HG03175 (cell line): ENCODE results near the gene METTL1.

Experiments used
- ATAC-seq: cut with Tn5 transposase; IDR thresholded peaks from one replicate; pipeline ENCODE4 v1.9.1; 2021; ENCODE audit warnings: mild to moderate bottlenecking, moderate library complexity; ENCODE audit not compliant: unreplicated experiment

The METTL1 gene

DNA sequence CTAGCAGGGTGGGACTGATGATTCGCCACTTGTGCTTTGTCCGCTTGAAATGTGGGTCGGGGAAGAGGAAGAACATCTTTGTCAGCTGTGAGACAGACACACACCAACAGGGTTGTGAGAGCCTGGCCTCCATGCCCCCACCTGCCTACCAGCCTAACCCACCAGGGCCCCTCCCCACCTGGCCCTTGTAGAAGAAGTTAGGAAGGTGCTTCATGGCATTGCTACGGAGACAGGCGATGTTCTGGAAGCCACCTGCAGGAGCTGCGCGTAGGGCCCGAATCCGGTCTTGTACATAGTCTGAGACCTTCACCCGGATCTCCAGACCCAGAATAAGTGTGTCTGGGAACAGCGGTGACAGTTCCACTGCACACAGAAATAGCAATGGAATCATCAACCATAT, 2.3 kb downstream of the METTL1 start:
- ATAC-seq: no peak

DNA sequence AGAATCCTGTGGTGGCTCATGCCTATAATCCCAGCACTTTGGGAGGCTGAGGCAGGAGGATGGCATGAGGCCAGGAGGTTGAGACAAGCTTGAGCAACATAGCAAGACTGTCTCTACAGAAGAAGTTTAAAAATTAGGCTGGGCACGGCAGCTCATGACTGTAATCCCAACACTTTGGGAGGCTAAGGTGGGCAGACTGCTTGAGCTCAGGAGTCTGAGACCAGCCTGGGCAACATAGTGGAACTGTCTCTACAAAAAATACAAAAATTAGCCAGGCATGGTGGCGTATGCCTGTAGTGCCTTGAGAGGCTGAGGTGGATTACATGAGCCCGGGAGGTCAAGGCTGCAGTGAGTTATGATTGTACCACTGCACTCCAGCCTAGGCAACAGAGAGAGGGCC, 4.0 kb downstream of the METTL1 start:
- no peak for ATAC-seq

DNA sequence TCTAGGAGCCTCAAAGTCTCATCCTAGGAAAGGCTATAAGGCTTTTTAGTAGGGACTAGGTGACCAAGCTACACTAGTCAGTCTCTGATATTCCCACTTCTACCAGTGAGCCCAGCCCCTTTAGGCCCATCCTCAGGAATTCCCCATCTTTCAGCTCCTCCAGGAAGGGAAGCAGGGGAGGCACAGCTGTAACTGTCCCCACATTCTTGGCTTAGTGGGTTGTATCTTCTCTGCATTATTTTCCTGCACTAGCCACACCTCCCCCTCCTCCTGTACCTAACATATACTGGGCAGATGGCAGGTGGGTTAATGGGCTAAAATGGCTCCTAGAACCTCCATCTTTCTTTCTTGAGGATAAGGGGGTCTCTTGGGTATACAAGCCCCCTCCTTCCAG, 4.6 kb downstream of the METTL1 start:
- no peak for ATAC-seq

DNA sequence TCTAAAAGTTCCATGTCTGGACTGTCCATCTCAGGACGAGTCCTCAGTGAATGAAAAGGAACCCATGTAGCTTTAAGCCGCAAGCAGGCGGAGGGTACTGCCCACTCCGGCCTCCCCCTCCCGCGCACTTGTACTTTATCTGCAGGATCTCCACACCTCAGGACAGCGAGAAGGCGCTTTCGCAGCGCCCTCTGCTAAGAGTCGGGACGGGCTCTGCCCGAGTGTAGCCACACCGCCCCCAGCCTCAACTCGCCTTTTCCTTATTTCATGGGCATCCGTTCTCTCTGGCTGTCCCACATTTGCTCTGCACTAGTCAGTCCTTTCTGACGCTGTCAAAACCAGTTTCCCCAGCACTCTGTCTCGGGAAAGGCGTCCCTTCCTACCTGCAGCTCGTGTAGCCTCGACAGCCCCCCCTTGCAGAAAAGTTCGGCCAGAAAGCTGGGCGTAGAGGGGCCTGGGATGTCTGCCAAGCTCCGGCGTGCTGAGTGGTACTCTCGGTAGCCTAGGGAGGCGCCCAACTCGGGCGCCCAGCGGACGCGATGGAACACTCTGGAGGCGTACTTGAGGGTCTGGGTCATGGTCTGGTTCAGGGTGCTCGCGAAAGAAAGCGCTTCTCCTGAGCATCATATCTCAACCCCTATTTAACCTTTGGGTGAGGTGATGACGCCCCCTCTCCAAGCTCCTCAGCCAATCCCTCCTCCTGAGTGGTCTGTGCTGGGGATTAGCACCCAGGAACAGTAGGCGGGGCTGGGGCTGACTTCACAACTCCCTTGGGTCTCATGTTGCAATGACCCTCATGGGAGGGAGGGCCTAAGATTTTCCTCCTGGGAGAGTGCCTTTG, 5.2 kb downstream of the METTL1 start, which contains the start of gene CYP27B1:
Gene CYP27B1, minus strand, starts transcription at position 615 of the 841 bp plus-strand sequence. Its CDS starts 37 bp downstream, at position 578.
- no peak for ATAC-seq

DNA sequence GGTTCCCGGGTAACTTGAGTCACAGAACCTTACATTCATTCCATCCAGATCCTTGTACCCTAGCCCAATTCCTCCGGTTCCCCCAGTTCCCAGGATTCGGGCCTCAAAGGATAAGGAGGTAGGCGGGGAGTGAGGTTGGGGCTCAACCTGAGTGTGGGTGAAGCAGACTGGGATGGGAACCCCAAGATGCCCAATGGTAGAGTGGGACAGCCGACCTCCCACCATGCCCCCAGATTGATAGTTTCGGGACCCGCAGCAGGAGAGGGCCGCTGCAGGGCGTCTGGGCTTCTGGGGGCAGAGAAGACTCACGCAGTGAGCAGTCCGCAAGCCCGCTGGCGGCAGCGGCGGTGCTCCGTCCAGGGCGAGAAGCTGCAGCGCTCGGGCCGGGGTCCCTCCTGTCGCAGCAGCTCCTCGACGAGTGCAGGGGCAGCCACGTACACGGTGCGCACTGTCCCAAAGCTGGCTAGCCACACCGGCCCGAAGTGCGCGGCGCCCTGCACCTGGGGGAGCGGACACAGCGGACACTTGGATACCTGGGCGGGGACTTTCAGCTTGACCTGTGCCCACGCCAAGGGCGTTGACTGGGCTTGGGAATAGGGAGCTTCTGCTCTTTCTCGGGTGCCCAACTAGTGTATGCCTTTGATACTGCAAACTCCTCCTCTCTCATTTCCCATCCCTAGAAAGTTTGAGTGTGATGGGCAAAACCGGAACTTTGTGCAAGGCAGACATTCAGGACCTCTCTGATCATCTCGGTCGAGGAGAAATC, 6.0 kb downstream of the METTL1 start:
- no peak for ATAC-seq

DNA sequence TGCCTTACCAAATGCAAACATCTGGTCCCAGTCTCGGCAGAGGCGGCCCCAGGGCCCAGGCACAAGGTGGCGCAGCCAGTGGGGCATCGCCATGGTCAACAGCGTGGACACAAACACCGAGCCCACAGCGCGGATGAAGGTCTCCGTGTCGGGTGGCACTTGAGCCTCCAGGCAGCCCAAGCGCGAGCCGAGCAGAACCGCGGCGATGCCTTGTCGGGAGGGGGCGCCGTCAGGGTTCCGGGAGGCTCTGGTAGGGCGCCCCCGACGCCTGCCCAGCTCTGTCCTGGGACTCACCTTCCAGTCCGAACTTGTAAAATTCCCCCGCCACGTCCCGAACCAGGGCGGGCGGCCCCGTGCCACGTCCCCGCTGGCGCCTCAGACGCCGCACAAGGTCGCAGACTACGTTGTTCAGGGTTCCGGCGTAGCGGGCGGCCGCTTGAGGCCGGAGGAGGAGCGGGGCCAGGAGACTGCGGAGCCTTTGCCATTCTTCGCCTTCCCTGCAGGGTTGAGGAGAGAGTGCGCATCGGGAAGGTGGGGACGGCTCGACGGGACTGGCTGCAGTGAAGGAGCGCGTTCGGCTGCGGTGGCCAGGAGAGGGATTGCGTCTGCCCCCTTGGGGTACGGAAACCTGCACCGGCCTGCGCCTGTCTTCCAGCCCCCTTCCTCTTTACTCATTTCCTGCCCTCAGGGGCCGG, 6.8 kb downstream of the METTL1 start:
- ATAC-seq: peak; percentile 61

DNA sequence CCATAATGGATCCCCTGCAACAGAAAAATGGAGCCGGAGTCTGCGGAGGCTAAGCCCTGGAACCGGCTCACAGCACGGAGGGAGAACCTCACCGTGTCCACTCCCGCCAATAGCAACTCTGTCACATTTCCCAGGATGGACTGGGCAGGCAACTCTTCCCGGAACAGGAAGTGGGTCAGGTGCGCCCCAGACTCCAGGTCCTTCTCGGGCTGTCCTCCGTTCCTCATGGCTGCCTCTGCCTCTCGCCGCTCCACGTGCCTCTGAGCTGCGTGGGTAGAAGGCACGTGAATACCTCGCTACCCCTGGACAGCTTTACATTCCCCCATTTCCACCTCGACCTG, 7.3 kb downstream of the METTL1 start:
- ATAC-seq: no peak

DNA sequence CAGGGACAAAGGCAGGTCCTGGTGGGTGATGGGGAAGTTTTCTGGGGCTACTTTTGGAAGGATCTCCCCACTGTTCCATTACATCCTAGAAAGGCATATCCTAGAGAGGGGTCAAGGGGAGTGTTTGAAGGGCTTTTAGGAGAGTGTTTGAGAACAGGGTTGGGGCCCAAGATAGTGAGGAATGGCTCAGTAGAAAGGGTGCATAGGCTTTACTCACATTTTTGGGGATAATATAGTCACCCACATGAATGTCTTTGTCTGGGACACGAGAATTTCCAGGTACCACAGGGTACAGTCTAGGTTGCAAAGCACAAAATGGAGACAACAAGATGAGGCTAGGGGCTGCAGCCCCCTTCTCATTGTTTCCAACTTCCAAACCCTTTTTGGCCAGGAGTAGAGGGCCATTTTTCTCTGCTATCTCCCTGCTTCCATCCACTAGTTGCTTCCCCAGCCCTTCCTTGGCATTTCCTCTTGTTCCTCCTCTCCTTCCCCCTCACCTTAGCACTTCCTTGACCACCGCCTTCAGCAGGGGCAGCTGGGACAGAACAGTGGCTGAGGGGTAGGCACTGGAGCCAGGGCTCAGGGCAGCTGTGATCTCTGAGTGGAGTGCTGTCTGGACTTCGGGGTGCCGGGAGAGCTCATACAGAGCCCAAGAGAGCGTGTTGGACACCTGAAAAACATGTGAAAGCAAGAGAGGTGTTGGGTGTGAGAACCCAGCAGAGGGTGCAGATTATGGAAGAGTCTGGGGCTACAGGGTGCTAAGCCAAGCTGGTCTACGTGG, 7.8 kb downstream of the METTL1 start:
- ATAC-seq: no peak

DNA sequence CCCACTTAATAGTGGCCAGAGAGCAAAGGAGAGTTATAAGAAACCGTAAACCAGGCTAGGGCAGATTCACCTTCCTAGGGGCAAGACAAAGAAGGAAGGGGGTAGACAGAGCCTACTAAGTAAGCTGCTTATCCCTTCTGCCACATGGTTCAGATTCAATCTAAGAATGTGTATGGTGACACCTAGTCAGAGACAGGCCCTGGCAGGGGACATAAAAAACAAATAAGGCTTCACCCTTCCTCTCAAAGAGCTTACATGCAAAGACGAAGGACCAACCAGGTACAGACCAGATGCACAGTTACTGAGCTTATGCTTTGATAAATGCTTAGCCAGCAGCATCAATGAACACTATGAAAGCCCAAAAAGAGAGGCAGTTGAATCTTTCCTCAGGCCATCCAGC, 9.4 kb downstream of the METTL1 start:
- ATAC-seq: no peak

DNA sequence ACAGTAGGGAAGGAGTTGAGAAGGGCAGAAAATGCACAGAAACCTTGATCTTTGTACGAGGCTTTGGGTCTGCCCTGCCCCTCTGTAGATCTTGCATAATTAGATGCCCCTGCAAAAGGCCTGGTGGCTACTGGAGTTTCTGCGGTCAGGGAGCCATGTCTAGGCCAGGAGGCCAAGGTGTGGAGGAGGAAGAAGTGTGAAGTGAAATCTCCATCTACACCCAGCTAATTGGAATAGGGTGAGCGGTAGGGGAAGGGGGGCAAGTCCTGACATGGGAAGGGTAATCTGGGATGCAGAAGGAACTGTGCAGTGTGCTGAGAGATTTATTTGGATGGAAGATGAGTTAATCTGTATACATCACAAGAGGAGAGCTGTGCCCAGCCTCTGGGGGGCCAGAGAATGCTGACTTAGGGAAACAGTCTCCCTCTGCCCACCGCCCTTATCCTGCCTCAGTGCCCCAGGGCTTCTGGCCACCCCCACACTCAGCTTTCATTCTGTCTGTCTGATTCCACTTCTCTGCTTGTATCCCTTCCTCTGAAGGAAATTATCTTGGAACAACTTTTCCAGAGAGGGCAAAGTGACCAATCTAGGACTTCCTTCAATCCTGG, 10.4 kb downstream of the METTL1 start:
- ATAC-seq: no peak

DNA sequence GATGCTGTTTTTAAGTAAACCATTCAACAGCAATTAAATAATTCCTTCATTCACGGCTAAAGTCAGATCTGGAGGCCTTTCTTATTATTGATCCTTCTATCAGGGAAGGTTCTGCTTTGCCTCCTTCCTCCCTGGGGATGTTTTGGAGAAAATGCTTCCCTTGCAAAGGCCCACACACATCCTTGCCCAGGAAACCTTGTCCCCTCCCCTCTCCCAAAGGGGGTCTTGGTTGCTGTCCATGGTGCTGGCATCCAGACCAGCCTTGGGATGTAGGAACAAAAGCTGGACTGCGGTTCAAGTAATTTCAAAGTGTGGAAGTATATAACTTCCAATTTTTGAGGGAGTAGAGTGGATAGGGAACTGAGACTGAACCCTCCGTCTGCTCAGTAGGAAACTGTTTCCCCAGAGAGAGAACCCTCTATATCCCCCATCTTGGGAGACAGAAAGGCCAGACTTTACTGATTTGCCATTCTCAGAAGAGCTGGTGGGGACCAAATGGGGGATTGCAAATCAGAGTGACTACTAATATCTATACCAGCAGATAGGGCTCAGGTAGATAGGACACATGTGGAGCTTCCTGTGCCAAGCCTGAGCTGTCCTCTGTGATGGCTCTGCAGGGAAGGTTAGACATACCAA, 11.4 kb downstream of the METTL1 start:
- ATAC-seq: no peak

DNA sequence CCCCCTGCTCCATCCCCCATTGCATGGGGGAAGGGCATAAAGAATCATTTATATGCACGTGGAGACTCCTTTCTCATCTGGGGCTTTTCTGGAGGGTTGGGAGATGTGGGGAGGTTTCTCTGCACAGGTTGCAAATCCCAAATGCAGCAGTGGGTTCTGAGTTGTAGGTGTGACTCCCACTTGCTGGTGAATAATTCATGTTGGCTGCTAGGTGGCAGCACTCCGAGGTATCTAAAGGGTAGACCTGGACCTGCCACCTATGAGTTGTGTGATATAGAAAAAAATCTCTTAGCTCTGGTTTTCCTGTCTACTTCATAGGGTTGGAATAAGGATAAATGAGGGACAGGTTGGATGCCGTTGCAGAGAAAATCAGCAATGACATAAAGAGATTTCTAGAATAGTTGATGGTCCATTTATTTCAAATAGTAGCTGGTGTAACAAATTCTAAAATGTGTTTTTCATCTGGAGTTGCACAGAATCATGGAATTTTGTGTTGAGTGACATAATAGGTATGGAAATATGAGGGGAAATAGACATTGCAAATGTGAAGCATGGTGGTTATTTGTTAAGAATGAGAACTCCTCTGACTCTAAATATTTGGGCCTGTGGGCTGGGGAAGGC, 12.4 kb downstream of the METTL1 start:
- ATAC-seq: no peak

DNA sequence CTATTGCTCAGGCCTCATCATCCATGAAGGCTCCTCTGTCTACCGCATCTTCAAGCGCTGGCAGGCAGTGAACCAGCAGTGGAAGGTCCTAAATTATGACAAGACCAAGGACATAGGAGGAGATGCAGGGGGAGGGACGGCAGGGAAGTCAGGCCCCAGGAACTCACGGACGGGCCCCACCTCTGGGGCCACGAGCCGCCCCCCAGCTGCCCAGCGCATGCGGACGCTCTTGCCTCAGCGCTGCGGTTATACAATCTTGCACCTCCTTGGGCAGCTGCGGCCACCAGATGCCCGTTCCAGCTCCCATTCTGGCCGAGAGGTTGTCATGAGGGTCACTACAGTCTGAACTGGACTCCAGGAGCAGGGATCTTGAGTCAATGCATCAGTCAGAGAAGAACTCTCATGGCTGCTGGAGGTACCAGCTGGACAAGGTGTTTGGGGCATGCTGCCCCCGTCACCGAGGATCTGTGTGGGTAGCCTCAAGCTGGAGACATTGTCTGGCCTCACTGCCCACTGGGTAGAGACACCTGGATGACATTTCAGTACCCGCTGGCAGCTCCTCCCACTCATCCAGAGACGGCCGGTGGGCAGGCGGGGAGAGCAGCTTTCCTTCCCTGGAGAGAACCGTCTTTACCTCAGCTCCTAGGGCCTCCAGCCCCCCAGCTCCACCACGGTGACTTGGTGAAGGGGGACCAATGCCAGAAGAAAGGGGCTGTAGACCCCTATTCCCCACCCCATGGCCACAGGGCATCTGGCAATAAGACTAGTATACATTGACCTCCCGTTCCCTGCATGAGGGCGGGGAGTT, 13.1 kb downstream of the METTL1 start:
- ATAC-seq: no peak

DNA sequence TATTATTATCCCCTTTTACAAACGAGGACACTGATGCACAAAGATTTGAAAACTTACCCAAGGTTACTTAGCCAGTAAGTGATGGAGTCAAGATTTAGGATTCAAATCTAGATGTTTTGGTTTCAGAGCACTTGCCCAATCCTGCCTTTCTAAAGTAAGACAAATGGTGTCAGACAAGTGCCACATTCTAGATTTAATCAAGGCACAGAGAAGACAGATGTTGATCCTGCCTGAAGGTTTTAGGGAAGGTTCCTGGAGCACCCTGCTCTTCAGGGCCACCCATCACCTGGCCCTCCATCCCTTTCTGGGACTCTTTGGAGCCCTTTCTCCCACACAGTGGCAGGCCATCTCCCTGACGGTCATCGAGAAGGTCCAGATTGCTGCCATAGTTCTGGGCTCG, 14.1 kb downstream of the METTL1 start:
- no peak for ATAC-seq

DNA sequence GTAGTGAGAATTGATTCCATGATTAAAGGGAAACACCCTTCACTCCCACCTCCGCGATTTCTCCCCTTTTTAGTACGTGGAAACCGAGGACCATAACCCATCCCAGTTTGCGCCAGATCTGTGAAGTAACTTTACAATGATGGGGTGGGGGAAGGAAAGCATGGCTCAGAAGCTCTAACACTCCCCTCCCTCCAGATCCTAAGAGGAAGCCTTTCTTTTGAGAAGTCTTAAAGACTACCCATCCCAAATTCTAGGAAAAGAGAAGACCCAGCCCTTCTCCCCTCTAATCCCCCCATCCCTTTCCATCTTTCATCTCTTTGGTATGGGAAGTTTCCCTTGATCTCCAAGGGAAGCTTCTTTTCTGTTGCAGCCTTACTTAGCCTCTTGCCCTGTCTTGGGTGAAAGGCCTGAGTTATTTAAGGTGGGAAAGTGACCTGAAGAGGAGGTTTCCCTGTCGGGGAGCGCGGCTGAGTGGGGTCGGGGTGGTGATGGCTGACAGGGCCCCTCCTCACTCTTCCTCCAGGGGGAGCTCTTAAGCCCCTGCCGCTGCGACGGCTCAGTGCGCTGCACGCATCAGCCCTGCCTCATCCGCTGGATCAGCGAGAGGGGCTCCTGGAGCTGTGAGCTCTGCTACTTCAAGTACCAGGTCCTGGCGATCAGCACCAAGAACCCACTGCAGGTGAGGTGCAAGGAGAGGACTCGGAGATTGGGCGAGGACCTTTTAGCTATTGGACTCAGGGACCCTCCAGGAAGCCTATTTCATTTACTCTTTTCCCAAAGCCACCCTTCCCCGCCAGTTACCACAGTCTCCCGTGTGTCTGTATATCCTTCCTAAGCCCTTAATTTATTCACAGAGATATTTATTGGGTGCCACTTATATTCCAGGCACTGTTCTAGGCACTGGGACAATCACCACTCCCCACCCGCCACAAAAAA, 15.2 kb downstream of the METTL1 start:
- ATAC-seq: peak; percentile 31

DNA sequence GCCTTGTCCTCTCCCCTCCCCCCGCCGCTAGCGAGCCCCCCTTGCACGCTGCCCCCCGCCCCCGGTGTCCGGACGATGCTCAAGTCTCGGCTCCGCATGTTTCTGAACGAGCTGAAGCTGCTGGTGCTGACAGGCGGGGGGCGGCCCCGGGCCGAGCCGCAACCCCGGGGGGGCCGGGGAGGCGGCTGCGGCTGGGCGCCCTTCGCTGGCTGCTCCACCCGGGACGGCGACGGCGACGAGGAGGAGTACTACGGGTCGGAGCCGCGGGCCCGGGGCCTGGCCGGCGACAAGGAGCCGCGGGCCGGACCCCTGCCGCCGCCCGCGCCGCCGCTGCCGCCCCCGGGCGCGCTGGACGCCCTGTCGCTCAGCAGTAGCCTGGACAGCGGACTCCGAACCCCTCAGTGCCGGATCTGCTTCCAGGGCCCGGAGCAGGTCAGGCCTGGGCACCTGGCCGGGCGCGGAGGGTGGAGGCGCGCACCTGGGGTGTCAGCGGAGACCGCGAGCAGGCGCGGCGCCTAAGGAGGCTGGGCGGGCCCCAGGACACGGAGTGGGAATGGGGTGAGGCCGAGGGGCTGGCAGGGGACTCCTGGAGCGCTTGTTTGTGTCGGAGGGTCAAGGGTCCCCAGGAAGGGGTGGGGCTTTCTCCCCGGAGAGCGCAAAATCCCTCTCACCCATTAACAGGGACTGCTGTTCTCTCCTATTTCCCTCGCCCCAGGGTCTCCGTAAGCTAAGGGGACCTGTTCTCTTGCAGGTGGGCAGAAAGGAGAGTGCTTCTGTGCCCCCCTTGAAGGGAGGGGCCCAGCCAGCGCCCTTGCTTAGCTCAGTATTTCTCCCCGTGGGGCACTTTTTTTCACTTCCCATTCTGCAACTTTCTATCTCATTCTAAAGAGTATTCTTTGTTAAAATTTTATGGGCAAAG, 16.2 kb downstream of the METTL1 start:
- ATAC-seq: no peak

DNA sequence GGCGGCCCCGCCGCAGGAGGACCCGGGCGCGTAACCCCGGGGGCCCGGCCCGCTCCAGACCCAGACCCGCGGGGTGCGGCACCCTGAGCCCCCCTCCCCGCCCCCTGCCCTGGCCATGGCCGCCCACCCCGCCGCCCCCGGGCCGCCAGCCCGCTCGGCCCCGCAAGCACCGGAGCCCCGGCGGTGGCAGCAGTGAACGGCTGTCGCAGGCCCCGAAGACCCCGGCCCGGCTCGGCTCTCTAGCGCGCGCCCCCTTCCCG, 16.8 kb downstream of the METTL1 start:
- no peak for ATAC-seq
